Muscle of arm (tissue), 12 donors: ENCODE measurements around the gene DNAI2. TPM values are rescaled to one million over a fixed set of nuclear protein-coding genes. Genes with fewer than 3 reads are reported as not detected.

Source experiments
- DNase-seq: peaks from one replicate; pipeline ENCODE4 v3.0.0-alpha.2; 2013
- polyA plus RNA-seq, 12 donors: library from polyadenylated mRNA; unstranded; fragments of 120-200 nt; gene quantifications; one replicate each; pipeline ENCODE4 v1.2.1, GENCODE V29; 2013; ENCODE audit not compliant: insufficient read length in 12 of 12

The DNAI2 gene
- polyA plus RNA-seq, 12 donors, result 0.08 to 0.32 (median 0.19) TPM; not detected in 9

DNA sequence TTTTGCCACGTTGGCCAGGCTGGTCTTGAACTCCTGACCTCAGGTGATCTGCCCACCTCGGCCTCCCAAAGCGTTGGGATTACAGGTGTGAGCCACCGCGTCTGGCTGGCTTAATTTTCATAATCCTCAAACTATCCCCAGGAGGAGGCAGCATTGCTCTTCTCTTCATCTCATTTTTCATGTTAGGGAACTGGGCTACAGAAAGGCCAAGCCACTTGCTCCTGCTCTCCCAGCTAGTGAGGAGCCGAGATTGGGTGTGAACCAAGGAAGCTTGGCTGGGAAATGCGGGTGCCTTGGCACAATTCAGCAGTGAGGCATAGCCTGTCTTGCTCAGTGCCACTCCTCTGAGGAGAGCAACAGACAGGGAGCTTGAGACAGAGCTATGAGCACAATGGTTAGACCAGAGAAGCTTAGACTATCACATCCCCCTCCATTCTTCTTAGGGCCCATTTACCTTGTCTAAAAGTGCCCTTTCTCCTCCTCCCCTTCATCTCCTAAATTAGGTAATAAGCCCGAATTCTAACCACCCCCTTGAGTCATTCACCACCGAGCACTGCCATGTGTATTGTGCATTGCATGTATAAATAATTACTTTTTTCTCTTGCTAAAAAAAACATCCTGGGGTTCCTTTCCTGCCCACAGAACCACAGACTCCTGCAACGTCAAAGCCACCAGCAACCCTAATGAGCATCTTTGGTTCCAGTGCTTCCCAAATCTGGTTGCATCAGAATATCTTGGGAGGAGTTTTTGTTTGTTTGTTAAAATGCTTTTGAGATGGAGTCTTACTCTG is 32.0 kb downstream of the DNAI2 start:
- DNase-seq, result no peak

DNA sequence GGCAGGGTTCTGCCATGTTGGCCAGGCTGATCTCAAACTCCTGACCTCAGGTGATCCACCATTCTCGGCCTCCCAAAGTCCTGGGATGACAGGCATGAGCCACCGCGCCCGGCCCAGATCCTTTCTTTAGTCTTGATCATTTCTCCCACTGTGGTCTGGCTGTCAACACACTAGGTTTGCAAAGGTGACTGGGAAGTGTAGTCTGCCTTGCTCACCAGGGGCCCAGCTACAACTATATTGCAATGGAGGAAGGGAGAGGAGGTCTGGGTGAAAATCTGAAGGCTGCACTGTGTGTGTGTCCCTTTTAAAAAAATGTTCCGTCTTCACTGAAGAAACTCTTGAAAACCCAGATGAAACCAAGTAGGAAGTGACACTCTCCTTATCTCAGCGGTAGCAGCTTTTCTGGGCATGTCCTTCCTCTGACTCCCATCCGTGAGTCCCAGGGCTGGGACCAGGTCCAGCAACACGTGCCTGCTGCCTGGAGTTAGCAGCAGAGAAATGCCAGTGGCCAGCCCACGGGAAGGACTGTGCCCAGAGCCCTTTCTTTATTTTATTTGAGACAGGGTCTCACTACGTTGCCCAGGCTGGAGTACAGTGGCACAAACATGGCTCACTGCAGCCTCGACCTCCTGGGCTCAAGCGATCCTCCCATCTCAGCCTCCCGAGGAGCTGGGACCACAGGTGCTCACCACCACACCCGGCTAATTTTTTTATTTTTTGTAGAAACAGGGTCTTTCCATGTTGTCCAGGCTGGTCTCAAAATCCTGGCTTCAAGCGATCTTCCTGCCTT is 34.1 kb downstream of the DNAI2 start:
- no peak for DNase-seq

DNA sequence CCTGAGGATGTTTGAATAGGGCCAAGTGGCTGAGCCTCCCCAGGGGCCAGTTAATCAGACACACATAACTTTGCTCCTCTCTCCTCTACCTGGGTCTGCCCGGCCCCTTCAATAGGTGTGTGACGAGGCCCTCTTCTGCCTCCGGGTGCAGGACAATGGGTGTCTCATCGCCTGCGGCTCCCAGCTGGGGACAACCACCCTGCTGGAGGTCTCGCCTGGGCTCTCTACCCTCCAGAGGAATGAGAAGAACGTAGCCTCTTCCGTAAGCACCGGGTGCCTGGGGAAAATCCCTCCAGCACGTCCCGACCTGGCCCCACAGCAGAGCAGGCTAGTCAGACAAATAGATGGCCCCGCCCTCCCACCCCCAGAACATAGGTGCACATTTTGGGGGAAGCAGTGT is 35.9 kb downstream of the DNAI2 start:
- DNase-seq, result no peak

DNA sequence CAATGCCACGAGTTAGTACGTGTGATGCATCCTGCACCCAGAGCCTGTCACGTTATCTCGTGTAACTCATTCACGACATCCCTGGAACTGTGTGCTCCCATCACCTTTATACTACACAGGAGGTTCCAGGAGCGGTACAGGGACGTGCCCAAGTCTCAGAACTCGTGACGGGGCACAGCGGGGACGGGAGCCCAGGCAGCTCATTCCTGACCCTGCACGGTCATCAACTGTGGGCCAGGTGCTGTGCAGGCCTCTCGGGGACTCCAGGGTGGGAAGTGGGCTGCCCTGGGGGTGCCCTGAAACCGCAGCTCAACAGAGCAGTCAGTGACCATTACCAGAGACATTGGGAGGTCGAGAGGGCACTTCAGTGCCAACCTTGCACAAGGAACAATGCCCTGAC is 40.8 kb downstream of the DNAI2 start:
- no peak for DNase-seq

DNA sequence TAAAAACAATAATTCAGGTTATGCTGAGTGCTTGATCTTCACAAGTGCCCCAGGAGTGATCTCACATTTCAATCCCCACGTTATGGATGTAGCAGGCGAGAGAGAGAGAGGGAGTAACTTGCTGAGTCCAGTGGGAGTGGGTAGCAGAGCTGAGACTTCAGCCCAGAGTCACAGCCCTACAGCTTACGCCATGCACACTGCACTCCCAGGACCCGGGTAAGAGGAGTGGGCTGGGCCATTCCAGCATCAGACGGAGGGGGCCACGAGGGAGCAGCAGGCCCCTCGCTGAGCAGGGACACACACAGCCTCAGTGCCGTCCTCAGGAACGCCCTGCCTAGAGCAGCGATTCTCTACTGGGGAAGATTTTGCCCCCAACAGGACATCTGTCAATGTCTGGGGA is 42.2 kb downstream of the DNAI2 start:
- no peak for DNase-seq

DNA sequence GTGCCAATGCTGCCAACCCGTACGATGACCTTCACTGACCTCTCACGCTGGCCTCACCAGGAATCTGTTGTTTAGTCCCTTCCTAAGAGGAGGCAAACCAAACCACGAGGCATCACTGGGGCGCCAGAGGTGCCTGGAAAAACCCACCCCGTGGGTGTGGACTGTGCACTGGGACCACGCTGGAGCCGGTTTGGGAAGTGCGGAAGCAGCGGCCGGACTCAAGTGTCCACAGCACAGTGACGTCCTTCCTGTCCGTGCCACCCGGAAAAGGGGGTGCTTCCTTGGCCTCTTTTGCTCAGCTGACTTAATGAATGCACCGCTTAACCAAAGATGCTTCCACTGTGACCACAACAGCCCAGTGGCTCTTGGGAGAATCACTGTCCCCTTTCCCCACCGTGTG is 43.0 kb downstream of the DNAI2 start:
- no peak for DNase-seq

DNA sequence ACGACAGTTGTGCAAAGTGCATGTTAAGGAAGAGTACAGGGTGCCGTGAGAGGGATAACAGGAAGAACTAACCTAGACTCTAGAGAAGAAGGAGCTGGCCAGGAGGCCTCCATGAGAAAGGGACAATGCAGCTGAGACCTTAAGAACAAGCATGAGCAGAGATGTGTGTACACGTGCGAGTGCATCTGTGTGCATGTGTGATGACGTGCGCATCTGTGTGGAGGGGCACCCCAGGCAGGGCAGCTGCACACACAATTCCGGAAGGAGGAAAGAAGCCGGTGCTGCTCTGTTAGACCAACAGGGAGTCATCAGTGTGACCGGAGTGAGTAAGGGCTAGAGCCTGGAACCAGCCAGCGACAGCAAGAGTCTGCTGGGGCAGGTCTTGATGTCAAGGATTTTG is 44.4 kb downstream of the DNAI2 start:
- no peak for DNase-seq

DNA sequence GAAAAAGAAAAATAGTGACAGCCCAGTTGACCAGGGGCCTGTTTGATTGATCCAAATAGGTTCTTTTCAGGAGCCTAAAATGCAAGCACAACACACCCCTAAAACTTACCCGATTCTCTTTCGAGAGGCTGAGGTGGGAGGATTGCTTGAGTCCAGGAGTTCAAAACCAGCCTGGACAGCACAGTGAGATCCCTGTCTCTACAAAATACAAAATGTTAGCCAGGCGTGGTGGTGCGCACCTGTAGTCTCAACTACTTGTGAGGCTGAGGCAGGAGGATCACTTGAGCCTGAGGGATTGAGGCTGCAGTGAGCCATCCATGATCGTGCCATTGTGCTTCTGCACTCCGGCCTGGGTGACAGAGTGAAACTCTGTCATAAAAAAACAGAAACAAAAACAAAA is 50.5 kb downstream of the DNAI2 start:
- DNase-seq, result no peak

DNA sequence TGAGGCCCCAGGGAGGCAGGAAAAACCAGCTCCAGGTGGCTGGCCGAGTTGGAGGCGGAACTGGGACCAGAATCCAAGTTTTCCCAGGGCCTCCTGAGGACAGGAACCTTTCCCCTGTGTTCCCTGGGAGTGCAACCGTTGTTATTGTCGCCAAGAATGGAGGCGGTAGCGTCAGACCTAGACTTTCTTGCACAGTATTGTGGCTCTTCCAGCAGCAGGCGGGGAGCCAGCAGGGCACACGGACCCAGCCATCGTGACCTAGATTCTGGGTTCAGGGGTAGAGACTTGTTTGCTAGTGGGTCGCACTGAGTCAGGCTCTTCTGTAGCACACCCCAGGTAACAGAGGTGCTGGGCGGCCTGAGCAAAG is 51.3 kb downstream of the DNAI2 start:
- no peak for DNase-seq

DNA sequence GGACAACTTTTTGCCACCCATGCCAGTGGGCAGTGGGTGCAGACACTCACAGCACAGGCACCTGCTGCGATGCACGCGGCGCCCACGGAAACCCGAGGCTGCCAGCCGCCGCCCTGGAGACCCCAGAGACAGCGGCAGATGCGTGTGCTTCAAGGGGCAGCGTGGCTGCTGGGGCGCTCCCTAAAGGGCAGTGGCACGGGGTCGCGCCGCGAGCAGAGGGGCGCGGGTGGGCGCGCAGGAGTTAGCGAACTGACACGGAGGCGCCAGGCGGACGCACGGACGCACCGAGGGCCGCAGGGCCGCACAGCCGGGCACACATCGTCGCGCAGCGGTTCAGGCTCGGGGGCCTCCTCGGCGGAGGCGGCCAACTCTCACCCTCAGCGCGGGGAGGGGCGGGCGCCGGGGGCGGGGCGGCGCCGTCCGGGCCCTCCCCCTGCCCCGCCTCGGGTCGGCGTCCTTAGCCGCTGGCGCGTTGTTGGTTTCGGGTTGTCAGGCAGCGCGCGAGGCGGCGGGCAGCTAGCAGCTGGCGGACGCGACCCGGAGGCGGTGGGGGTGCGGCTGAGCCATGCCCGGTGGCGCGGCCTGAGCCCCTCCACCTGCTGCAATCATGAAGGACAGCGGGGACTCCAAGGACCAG is 51.8 kb downstream of the DNAI2 start, which contains the start of gene KIF19:
Gene KIF19 (plus strand): TSS at position 484 of the 637 bp plus-strand sequence. CDS start 124 bp downstream, at position 608.
- DNase-seq, result no peak

DNA sequence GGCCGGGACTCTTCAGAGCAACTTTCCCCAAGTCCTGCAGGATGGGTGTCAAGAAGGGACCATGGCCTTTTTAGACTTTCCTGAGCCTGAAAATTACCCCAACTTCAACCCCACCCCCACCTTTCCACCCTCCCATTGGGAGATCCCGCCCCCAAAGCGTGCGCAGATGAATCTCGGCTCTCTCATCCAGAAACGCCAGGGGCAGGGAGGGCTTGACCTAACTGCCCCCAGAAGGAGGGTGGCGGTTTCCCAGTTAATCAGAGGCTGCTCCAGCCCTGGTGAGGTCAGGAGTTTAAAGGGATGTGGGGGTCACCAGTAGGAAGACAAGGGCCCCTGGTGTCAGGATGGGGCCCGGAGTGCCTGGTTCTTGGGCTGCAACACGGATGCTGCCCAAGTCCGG is 52.5 kb downstream of the DNAI2 start:
- no peak for DNase-seq

DNA sequence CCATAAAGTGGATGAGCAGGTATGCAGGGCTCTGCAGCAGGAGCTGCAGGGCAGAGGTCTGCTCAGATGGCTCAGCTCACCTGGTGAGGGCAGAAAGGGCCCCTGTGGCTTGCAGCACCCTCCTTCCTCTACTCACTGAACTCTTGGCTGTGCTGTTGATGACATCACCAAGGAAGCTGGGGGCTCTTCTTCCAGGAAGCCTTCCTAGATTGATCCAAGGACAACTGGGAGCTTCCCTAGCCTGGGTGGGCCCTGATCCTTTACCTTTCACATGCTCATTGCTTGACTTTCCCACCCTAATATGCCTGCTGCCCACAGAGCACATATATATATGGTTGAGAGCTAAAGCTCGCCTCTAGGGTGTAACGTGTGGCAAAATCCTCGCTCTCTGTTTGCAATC is 54.5 kb downstream of the DNAI2 start:
- no peak for DNase-seq

DNA sequence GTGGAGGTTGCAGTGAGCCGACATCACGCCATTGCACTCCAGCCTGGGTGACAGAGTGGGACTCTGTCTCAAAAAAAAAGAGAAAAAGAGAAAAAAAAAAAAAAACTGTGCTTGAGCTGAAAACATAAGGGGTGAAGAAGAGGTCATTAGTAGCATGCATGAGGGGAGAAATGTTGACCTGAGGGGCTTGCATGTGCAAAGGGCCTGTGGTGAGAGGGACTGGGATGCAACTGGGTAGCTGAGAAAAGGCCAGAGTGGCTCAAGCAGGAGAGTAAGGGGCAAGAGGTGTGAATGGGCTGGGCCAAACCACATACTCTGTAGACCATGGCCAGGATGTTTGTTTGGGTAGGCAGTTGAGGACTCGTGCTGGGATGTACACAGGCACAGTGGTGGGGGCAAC is 55.3 kb downstream of the DNAI2 start:
- no peak for DNase-seq

DNA sequence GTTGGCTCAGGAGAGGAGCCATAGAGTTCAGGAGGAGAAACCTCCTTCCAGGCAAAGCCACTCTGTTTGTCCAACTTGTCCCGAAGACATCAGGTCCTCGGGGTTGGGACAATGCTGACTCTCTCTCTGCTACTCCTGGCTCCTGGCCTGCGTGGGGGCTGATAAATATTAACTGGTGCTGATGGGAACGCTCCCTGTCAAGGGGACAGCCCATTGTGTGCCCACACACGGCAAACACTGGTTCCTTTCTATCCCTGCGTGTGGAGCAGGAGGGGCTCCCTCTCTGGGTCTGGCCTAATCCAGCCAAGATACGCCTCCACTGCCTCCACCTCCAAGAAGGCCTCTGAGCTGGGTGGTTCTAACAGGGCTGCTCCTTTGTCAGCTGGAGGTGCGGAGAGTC is 56.4 kb downstream of the DNAI2 start:
- DNase-seq, result no peak

DNA sequence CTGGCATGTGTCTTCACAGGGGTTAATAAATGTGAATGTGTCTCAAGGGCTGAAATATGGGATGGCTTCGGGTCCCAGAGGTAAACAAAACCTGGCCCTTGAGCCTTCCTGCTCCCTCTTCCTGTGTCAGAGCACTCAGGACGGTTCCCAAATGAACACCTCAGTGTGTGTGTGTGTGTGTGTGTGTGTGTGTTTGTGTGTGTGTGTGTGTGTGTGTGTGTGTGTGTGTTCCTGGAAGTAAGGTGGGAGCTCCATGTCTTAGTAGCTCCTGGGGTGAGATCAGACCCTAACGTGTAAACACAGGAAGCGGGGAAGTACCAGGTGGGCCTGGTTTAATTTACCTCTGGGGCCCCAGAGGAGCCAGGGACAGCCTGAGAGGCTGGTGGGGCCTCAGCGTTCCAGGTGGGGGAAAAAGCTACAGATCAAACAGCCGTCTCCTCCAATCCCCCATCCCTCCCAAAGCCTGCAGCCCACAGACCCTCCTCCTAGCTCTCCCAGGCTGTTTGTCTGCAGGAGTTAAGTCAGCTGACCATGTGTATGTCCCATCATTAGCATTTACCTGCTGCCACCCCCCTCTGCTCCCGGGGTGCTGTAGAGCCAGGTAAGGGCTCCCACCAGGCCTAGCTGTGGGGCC is 58.1 kb downstream of the DNAI2 start:
- no peak for DNase-seq

DNA sequence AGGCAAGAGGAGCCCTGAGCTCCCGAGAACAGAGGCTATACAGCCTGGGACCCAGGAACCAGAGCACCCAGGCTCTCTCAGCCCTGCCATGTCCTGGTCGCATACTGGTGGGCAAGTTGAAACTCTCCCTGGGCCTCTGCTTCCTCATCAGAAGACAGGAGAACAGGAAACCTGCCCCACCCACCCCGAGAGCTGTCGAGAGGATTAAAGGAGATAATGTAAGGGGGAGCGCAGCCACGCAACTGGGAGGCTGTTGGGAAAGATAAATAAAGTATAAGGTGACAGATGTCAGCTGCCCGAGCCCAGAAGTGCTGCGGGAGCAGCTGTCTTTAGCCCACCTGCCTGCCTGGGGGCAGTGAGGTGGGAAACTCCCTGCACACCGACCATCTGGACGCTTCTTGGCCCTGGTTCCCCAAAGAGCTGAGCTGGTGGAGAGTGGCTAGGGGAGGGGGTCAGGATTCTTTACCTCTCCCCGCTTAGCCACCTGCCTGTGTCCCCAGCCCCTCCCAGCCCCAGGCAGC is 58.8 kb downstream of the DNAI2 start:
- DNase-seq, result no peak

DNA sequence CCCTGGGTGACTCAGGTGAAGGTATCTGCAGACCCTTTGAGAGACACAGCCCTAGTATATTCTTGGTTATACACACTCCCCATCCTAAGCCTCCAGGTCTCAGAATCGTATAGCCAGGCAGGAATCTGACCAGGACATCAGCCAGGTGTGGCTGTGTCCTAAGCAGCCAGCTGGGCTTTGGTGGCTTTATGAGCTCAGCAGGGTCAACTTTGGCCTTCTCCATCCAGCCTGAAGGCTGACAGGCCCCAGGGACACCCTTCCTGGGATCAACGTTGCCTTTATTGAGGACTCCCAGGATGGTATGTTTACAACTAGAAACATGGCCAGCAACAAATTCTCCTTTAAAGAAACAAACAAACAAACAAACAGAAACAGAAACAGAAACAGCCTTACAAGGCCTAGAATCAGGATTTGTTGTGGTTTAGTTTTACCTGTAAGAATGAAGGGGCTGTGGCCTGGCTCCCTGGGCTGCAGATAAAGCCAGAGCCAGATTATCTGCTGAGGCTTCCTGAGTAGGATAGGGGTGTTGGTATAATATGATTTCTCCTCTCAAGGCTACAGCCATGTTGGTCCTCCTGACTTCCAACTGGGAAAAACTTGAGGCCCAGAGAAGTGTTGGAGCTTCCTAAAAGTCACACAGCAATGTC is 60.5 kb downstream of the DNAI2 start:
- DNase-seq, result no peak

DNA sequence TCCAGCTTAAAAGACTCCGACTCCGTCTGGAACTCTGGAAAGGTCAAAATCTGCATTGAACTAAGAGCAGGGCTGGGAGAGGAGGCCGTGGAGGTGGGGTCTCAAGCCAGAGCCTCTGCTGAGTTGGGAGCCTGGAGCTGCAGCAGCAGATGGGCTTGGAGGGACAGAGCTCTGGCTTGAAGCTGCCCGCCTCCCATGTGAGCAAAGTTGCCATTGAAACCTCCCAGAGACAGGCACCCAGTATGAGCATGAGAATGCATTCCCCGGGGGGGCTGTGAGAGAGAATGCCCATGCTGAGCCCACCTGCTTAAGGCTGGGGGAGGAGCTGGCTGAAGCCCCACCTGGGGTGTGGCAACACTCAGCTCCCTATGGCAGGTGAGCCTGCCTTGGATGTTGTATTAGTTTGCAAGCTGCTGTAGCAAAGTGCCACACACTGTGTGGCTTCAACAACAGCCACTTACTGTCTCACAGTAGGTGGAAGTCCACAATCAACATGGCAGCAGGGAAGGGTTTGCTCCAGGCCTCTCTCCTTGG is 61.6 kb downstream of the DNAI2 start:
- DNase-seq, result no peak

DNA sequence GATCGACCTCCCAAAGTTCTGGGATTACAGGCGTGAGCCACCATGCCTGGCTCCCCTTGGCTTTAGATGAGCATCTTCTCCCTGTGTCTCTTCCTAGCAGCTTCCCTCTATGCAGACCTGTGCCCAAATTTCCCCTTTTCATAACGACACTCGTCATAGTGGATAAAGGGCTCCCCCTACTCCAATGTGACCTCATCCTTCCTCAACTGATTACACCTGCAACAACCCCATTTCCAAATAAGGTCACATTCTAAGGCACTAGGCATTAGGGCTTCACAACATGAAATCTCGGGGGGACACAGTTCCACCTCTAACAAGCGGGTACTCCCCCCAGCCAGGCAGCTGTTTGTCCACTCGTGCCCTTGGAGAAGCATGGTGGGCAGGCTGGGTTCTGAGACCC is 62.3 kb downstream of the DNAI2 start:
- DNase-seq, result no peak

DNA sequence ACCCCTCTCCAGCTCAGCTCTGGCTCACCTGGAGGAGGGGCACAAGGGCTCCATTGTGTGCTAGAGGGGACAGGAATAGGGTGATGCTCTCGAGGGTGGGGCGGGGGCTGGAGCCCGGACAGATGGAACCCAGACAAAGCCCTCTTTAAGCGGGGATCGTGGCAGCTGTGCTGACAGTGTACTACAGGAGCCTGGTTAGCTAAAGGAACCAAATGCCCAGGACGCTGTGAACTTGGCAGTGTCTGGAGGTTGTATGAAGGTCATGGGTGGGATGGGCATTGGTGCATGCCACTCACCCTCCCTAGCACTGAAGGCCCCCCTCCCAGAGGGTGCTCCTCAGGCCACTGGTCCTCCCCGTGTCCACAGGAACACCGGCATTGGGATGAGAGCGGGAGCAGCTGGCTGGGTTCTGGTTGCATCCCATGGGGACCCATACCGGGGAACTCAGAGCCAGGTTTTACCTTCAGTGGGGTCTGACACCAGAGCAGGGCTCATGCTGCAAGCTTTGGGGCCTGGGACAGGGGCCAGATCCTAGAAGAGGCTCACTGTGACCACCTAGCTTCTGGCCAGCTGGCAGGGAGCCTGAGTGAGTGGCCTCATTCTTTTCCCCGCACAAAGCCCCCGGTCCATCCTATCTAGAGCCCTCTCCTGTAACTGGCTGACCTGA is 63.9 kb downstream of the DNAI2 start:
- no peak for DNase-seq
